HG03571 (cell line): ENCODE measurements around the gene CAMLG.

Experiments
- ATAC-seq: cut with Tn5 transposase; IDR thresholded peaks from one replicate; pipeline ENCODE4 v1.9.1; 2021; ENCODE audit not compliant: unreplicated experiment

Gene CAMLG

DNA sequence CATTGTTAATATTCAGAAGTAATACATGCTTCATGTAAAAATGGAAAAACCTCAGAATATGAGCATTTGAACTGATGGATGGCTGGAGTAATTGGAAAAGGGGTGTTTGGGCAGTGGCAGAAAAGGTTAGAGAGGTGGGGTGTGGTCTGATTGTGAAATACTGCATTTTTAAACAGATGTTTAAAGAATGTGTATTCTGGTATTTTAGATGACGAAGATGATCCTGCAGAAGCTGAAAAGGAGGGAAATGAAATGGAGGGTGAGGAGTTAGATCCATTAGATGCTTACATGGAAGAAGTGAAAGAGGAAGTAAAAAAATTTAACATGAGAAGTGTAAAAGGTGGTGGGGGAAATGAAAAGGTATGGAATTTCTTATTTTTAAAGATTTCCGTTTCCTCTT lies 39.0 kb downstream of the CAMLG start:
- no peak for ATAC-seq

DNA sequence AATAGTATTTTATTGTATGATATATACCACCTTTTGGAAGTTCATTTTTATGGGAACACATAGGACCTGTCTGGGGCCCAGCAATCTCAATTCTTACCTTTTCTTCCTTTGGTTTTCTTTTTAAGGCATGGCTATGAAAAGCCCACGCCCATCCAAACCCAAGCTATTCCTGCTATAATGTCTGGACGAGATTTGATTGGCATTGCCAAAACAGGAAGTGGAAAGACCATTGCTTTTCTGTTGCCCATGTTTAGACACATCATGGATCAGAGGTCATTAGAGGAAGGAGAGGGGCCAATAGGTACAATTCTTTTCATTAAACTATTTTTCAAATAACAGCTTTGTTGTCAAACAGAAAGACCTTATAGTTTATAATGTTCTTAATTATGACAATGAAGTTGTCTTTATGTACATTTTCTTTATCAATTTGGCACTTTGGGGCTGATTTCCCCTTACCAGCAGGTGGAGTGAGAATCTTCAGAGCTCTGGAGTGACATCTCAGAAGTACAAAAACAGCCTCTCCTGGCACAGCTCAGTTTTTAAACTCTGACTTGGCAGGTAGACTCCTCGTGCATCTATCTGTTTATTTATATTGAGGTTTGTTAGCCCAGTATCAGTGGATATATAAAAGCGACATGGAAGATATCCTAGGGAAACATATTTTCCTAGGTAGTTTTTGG lies 46.0 kb downstream of the CAMLG start:
- no peak for ATAC-seq

DNA sequence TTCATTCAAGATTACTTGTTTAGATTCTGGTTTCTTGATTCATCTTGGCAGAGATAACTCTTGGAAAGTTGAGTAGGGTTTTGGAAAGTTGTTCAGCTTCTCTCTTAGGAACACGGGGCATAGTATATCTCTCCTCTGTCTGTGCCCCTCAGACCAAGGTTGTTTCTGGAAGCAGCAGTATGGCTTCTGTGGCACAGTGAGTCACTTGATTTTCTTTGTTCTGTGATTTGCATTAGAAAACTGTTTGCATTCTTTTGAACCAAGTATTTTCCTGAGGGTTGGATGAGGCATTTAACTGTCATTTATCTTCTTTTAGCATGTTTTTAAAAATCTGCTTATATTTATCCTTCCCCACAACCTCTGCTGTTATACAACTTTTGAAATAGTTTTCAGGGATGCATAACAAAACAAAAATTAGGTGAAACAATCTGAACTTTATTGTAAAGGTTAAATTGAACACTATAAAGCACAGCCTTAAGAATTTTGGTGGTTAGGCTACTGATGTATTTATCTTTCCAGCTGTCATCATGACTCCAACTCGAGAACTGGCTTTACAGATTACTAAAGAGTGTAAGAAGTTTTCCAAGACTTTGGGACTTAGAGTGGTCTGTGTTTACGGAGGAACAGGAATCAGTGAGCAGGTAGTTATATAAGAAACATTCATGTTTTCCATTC lies 46.7 kb downstream of the CAMLG start:
- ATAC-seq: no peak

DNA sequence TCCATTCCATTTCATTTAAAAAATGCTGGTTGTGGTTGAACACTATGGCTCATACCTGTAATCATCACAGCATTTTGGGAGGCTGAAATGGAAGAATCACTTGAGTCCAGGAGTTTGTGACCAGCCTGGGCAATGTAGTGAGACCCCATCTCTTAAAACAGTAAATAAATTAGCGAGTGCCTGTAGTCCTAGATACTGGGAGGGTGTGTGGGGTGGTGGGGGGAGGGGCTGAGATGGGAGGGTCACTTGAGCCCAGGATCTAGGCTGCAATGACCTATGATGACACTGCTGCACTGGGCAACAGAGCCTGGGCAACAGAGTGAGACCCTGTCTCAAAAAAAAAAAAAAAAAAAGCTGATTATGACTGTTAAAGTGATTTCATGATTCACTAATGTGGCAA lies 49.3 kb downstream of the CAMLG start:
- no peak for ATAC-seq

DNA sequence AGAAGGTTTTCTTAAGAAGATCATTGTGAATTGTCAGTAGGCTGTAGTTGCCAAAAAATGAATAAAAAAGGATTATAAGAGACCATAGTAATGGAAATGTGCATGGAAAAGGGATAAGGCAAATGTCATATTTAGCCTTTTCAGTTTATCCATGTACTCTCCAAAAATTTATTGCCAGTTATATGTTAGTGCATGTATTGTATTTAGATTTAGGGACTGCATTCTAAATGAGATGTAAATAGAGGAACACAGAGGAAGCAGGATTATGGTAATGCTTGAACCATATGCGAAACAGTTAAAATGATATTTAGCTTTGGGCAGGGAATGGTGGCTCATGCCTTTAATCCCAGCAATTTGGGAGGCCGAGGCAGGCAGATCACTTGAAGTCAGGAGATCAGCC lies 53.2 kb downstream of the CAMLG start:
- no peak for ATAC-seq

DNA sequence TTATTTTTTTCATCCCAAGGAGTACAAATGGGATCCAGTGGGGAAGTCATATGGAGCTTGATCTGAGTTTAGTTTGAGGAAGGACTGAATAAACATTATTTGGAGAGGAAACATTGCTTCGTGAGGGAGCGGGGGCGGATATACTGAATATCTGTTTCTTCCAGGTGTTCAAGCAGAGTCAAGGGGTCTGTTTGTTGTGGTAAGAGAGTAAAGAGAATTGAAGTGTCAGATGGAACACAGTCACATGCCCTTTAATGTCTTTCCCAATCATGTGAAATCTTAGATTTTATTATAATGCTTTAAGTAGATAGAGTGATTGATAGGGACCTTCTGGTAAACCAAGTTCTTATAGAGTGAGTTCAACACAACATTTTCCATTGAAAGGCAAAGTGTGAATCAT lies 53.9 kb downstream of the CAMLG start:
- no peak for ATAC-seq

DNA sequence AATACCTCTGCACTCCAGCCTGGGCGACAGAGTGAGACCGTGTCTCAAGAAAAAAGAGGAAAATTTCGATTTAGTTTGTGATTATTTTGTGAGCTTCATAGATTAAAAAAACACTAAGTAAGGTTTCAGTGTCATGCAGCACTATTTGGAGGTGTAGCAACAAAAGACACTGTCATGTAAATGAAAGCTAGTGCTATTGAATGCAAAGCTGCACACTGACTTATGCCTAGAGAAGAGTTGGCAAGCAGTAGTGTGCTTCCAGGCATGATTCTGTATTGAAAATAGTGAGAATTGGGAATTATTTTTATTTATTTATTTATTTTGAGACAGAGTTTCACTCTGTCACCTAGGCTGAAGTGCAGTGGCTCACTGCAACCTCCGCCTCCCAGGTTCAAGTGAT lies 54.8 kb downstream of the CAMLG start:
- no peak for ATAC-seq

DNA sequence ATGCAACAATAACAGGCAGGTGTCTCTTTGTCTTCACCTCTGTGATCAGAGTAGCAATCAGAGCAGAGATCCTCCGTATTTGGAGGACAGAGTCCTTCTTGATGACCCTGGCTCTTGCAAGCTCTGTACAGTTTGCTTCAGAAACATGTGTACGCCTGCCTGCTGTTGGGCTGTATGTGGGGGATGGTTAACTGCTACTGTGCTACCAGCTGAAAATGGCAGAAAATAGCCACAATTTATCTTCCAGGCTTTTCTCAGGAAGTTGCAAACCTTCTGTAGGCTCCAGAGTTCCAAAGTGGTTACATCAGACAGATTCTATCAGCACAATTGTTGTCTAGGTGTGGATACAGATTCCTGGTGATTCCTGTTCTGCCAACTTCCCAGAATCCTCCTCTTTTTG lies 55.7 kb downstream of the CAMLG start:
- no peak for ATAC-seq

DNA sequence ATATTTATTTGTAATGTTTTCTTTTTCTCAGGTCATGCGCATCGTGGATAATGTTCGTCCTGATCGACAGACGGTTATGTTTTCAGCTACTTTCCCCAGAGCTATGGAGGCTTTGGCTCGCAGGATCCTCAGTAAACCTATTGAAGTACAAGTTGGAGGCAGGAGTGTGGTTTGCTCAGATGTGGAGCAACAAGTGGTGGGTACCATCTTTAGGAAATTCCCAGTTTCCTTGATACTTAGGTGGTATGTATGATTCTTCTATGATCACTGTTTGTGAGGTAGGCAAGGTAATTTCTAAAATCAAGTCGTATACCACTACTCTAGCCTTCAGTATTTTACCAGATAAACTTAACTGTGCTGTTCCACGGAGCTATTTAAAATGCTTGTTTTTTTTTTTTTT lies 56.5 kb downstream of the CAMLG start:
- no peak for ATAC-seq

DNA sequence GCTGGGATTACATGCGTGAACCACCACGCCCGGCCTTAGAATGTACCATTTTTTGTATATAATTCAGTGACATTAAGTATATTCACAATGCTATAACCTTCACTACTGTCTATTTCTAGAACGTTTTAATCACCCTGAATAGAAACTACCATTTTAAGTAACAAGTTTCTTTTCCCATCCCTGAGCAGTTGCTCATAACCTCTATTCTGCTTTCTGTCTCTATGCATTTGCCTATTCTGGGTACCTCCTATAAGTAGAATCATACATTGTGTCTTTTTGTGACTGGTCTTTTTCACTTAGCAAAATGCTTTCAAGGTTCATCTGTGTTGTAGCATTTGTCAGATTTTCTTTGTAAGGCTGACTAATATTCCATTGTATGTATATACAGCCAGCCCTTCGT lies 60.1 kb downstream of the CAMLG start:
- ATAC-seq: no peak
